HS-5 (cell line): Measurements from ENCODE around the gene PDZD4.

Experiments
- DNase-seq: peaks from one replicate; pipeline ENCODE4 v3.0.0-alpha.2; 2012; ENCODE audit warnings: low read depth

The PDZD4 gene

DNA sequence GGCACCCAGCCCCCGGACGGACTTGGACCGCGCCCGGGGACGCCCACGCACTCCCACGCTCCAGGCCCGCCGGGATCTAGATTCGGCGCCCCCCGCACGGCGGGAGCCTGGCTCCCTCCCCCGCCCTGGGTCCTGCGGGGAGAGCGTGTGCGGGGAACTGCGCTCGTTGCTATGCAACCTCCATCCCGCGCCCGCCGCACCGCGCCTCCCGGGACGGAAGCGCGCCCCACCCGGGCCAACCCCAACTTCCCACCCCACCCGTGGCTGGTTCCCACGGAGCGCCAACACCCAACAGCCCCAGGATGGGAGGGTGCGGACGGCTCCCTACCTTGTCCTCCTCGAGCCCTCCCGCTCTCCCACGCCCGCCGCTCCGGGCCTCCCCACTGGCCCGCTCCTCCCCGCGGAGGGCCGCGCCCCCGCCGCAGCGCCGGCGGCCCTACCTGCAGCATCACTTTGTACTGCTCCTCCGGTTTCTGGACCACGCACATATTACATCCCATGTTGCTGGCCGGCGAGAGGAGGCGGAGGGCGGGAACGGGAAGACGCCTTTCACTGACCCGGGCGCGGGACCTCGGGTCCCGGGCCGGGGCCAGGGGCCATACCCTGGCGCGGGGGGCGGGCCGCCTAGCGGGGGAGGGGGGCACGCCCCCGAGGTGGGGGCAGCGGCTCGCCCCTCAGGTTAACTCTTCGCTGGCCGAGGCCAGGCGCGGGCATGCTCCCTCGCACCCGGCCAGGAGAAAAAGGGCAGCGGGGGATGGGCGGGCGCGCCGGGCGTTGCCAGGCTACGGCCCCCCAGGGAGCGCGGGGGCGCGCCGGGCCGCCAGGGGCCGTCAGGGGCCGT is at the start of gene PDZD4:
Gene PDZD4, minus strand, starts transcription at position 746 of the 841 bp plus-strand sequence. Its CDS starts 246 bp downstream, at position 500.
- no peak for DNase-seq

GRCh38 chrX:153879741-153880439 is 49.5 kb upstream of the PDZD4 start:
- DNase-seq, result no peak

DNA sequence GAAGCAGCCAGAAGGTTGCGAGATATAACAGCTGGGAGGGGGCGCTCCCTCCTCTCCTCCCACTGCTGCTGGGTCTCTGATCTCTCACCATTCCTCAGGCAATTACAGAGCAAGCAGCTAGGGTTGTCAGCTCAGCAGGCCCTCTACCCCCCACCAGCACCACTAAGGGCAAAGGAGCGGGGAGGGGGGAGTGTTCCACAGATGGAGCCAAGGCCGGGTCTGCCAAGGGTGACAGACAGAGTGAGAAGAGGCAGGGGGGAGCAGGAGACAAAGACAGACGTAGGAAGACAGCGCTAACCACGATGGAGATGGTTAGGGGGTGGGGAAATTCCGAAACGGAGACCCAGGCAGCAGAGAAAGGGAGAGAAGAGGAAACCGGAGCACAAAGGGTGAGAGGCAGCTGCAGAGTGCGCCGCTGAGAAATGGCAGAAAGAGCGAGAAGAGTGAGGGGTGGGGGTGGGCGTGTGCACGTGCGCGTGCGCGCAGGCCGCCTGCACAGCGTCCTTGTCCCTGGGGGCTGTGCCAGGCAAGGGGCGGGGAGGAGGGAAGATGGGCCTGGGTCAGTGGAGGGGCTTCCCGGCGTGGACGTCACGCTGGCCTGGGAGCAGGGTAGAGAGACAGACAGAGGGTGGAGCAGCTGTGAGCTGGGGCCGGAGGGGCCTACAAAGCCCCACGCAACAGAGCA is 48.8 kb upstream of the PDZD4 start:
- DNase-seq, result no peak

- no peak for DNase-seq
Measured at GRCh38 chrX:153878345-153878744, 48.0 kb upstream of the PDZD4 start.

DNA sequence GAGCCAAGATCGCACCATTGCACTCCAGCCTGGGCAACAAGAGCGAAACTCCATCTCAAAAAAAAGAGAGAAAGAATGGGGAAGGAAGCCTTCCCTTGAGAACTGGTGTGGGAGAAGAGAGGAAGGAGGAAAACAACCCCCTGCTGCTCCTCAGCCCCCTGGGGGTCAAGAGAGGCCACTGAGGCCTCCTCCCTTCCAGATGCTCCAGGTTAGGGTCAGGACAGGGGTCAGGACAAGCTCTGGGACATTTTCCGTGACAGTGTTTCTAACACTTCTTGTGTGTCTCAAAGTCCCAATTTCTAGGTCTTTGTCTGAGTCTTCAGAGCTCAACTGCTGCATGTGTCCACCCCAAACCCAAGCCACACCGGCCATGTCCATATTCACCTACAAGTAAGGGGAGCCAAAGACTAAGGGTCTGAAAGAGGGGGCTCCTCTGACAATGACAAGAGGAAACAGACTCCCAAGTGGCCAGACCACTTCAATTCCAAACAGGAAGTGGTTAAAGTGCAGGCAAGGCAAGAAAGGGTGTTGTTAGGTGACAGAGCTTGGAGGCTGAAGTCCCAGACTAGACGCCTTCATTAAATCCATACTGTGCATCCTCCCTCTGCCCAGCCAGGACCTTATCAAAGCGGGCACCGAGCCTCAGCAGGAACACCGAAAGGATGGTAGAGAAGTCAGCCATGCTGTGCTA is 47.4 kb upstream of the PDZD4 start:
- DNase-seq, result no peak

GRCh38 chrX:153876112-153876491 is 45.8 kb upstream of the PDZD4 start:
- DNase-seq, result no peak

DNA sequence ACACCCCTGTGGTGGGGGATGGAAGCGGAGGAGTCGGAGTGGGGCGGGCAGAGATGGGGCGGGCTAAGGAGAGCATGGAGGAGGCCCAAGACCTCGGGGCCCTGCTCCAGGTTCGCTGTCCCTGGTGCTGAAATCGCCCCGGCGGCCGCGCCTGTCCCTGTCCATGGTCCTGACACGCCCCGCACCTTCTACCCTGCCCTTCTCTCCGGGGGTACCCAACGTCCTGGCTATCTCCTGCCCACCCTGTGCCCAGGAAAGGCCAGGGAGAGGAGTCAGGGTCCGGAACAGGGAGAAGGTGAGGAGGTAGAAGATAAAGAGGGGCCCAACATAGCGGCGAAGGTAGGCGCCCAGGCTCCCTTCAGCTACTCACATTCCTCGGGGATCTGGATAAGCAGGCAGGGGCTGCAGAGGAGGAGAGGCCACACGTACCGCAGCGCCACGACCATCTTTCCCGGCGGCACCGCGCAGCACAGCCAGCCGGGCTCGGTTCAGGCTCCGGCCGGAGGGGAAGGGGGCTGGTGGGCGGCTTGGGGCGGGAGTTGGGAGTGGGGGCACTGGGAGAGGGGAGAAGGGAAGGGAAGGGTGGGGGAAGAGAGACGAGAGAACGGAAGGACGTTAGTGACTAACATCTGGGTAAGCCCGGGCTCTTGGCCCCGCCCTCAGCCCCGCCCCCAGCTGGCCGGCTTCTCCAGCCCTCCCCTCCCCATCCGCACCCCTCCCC is 45.2 kb upstream of the PDZD4 start:
- DNase-seq, result no peak

DNA sequence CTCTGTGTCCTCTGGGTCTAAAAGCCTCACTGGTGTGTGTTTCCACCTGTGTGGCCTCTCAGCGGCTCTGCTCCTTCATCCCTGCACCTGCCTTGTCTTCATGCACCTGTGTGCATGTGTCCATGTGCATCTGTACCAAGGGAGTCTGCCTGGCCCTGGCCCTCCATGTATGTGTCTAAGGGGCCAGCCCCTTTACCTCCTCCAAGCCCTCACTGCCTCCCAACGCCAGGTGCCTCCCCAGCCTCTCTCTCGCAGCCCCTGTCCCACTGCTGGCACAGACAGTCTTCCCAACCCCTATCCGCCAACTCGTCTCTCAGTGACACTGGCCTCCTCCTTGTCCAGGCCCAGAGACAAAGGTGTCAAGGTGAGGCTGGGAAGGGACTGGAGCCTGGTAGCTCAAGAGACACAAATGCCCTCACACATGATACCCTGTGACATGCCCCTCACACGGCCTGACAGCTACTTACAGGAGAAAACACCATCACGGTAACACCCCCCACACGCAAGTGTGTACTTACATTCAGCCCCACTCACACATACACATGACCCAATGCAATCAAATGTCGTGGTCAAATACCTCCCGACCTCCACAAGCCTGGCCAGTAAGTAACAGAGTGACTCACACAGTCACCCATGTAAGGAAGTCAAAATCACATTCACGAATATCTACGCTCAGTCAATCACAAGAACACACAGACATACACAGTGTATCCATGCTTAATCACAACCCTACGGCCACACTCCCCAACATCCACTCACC is 44.2 kb upstream of the PDZD4 start:
- no peak for DNase-seq

DNA sequence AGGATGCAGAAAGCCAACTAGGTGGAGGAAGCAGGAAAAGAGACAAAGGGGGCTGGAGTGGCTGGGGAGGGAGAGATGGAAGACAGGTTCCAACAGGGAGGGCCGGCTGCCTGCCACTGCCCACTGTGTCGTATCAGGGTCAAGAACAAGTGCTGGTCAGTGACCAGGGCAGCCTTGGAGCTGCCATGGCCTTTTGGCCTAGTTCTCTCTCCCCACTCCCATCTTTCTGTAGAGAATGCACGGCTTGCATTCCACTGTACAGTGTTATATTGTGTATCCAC is 43.7 kb upstream of the PDZD4 start:
- no peak for DNase-seq

- no peak for DNase-seq
Measured at GRCh38 chrX:153873282-153874084, 43.1 kb upstream of the PDZD4 start.

GRCh38 chrX:153871946-153872878 is 41.9 kb upstream of the PDZD4 start:
- no peak for DNase-seq

DNA sequence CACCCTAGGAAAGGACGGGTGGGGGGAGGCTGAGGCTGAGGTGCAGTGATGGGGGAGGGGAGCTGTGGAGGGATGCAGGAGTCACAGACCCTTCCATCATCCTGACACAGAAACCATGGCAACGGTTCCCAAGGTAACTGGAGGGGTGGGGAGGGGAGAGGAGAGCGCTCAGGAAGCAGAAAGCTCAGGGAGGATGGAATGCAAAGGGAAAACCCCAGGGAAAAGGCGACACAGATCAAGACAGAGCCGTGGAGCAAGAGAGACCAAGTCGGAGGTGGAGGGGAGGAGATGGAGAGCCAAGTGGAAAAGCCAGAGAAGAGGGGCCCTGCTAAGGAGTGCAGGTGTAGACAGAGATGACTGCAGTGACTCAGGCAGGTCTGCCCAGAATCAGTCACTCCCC is 41.1 kb upstream of the PDZD4 start:
- DNase-seq, result no peak

- no peak for DNase-seq
Measured at GRCh38 chrX:153870791-153871360, 40.5 kb upstream of the PDZD4 start.

DNA sequence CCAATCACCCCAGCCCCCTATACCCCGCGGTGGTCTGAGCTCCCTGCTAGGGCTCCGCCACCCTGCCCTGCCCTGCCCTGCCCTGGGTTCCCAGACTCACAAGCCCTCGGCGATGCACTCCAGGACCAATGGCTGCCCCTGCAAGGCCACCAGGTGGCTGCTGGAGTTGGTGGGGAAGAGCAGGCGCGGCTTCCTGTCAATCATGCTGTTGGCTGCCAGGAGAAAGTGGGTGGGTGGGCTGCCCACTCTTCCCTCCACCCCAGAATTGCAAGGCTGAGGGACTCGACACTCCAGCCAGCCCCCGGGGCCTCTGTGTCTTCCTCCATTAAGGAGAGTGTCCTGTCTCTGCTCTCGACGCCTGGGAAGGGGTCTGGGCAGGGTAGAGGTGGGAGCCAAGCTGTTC is 39.9 kb upstream of the PDZD4 start:
- DNase-seq, result no peak

GRCh38 chrX:153869473-153870287 is 39.3 kb upstream of the PDZD4 start:
- DNase-seq, result no peak

GRCh38 chrX:153868576-153869472 is 38.5 kb upstream of the PDZD4 start:
- DNase-seq, result no peak

GRCh38 chrX:153867671-153868070 is 37.3 kb upstream of the PDZD4 start:
- DNase-seq, result no peak
